T-helper 9 cell (primary cell): ENCODE measurements around the gene SLC10A4.
"Not testable (repeated sequence)": the region's sequence is repeated elsewhere in the genome, so short reads cannot be mapped to it uniquely, and the experiment has no call there.

ENCODE experiments used
- DNase-seq: peaks from one replicate; pipeline ENCODE4 v3.0.0-alpha.2; 2020
- total RNA-seq, 2 donors: gene quantifications; one replicate each; lab custom pipeline; 2026; lab: John Stamatoyannopoulos, UW

Gene SLC10A4, protein sequence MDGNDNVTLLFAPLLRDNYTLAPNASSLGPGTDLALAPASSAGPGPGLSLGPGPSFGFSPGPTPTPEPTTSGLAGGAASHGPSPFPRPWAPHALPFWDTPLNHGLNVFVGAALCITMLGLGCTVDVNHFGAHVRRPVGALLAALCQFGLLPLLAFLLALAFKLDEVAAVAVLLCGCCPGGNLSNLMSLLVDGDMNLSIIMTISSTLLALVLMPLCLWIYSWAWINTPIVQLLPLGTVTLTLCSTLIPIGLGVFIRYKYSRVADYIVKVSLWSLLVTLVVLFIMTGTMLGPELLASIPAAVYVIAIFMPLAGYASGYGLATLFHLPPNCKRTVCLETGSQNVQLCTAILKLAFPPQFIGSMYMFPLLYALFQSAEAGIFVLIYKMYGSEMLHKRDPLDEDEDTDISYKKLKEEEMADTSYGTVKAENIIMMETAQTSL
- 0.14 to 0.48 reads per million in 2 donors for total RNA-seq

DNA sequence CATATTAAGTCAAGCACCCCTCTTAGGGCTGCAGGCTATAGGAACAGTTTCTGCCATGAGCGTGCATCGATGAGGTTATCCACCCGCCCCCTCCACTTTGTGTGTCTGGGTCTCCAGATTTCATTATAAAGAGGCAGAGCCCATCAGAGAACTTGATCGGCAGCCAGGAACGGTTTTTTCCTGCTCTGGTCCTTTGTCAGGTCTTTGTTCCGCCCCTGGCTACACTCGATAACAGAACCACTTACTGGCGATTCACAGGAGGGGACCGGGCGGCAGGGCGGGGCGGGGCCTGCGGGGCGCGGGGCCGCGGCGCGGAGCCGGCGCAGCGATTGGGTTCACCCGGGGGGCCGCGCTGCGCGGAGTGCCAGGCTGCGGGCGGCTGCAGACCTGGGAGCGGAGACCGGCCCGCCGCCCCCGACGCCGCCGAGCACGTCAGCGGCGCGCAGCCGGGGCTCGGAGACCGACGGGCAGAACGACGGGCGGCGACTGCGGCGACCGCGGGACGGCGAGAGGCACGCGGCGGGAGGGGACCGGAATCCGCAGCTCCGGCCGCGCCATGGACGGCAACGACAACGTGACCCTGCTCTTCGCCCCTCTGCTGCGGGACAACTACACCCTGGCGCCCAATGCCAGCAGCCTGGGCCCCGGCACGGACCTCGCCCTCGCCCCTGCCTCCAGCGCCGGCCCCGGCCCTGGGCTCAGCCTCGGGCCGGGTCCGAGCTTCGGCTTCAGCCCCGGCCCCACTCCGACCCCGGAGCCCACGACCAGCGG lies at the start of gene SLC10A4:
Gene SLC10A4 (plus strand): TSS at position 338 of the 771 bp plus-strand sequence. CDS start 219 bp downstream, at position 557.
- no peak for DNase-seq

DNA sequence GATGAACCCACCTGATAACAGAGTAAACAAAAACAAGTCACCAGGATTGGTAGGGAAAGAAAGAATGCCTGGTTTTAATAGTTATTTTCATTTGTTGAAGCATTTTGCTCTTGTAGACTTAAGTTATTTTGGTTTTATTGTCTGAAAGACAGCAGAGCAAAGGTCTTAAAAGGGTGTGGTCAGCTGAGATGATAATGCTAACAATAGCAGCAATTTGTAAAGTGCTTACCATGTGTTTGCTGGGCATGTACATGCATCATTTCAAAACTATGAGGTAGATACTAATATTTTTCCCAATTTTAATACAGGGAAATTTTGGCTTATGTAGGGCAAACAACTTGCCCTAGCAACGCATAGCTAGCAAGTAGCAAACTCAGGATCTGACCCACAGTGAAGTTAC lies 46.8 kb upstream of the SLC10A4 start:
- DNase-seq: no peak

DNA sequence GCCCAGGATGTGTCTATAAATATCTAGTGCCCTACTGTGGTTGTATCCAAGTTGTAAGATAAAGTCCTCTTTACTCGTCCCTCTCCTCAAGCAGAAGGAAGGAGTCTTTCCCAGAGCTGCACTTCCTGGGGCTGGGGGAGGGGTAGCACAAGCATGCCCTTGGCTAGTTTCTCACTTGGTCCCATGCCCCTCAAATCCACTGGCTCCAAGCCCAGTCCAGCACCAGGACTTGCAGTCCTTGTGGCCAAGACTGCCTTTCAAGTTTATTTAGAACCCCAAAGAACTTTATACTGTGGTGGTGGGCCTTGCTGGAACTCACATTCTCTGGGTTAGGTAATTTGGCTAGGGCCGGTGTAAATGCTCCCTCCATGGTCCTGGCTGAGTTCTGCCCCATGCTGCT lies 43.2 kb upstream of the SLC10A4 start:
- DNase-seq: no peak

DNA sequence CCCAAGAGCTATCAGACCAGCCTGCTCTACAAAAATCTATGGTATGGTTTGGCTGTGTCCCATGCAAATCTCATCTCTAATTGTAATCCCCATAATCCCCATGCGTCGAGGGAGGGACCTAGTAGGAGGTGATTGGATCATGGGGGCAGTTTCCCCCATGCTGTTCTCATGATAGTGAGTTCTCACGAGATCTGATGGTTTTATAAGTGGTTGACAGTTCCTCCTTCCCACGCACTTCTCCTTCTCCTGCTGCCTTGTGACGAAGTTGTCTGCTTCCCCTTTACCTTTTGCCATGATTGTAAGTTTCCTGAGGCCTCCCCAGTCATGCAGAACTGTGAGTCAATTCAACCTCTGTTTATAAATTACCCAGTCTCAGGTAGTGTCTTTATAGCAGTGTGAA lies 42.2 kb upstream of the SLC10A4 start:
- DNase-seq: not testable (repeated sequence)

DNA sequence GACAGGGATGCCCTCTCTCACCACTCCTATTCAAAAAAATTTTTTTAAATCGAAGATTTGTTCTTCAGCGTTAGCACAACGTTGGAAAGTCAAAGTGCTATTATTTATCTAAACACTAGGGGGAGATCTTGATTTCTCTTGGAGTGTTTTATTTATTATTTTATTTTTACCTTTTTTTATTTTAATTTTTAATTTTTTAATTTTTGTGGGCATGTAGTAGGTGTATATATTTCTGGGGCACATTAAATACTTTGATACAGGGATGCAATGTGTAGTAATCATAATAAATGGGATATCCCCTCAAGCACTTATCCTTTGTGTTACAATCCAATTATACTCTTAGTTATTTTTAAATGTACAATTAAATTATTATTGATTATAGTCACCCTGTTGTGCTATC lies 37.4 kb upstream of the SLC10A4 start:
- DNase-seq: no peak

DNA sequence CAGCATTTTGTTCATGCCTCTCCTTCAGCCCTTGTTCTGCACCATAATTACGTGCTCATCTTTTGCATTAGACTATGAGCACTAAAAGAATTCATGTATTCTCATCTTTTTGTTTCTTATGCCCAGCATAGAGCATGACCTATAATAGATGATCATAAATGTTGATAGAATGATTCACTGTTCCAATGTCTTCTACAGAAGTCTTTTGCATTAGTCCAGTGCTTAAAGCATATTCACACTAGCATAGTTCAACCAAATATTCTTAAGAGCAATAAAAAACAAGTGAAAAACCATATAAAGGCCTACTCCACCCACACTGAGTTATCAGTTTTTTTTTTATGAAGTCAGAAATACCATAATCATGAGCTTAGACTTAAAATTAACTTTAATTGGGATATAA lies 36.5 kb upstream of the SLC10A4 start:
- no peak for DNase-seq

DNA sequence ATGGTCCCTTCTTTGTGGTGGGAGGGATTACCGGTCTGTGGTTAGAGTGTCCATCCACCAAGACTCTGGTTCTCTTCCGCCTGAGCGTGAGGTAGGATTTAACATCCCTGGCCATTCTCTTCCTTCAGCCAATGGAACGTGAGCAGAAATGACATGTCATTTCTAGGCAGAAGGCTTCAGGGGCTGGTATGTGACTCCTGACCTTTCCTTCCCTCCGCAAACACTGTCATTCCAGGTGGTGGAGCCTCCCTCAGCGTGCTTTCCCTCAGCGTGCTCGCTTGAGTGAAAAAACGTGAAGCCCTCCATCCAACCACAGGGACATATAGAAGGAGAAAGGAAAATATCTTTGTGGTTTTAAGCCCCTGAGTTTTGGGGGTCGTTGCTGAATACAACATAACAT lies 34.0 kb upstream of the SLC10A4 start:
- DNase-seq: no peak

DNA sequence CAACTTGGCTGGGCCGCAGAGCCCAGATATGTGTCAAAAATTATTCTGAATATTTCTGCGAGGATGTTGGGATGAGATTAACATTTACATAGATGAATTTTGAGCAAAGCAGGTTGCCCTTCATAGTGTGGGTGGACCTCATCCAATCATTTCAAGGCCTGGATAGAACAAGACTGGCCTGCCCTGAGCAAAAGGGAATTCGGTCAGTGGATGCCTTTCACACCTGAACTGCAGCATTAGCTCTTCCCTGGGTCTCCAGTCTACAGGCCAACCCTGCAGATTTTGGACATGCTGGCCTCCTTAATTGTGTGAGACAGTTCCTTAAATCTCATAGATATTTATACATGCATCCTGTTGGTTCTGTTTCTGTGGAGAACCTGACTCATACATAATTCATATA lies 32.4 kb upstream of the SLC10A4 start:
- no peak for DNase-seq

DNA sequence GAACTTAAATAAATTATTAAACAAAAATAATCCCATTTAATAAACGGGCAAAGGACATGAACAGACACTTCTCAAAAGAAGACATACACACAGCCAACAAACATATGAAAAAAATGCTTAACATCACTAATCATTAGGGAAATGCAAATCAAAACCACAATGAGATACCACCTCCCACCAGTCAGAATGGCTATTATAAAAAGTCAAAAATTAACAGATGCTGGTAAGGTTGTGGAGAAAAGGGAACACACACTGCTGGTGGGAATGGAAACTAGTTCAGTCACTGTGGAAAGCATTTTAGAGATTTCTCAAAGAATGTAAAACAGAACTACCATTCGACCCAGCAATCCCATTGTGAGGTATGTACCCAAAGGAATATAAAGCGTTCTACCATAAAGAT lies 31.5 kb upstream of the SLC10A4 start:
- DNase-seq: not testable (repeated sequence)

DNA sequence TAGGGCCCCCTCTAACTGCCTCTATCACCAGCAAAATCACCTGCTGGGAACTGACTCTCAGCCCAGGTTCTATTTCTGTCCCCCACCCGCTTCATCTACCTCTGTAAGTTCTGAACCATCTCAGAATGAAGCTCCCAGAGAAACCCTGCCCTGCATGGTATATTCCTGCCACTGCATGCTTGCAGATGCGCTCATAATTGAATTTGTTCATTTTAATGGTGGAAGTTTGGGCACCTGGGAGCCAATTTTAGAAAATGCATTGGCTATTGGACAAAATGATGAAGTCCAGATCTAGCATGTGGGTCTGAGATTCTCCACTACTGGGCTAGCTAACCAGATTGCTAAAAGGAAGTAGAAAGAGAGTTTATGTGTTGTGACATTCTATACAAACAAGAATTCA lies 28.6 kb upstream of the SLC10A4 start:
- no peak for DNase-seq

DNA sequence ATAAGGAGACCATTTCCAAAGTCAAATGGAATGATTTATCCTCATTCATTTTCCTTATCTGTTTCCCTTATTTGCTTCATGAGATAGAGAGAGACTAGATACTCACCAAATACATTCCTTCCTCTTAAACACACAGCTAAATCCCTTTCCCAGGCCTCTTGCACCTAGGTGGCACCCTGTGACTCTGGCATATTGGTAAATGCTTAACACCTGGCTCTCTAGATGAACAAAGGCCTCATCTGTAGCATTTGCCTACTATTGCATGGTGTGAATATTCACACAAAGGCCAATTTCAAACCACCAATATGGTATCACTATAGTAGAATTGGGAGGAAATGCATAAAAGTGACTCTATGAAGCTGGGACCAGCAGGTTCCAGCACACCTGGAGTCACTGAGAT lies 22.1 kb upstream of the SLC10A4 start:
- no peak for DNase-seq

DNA sequence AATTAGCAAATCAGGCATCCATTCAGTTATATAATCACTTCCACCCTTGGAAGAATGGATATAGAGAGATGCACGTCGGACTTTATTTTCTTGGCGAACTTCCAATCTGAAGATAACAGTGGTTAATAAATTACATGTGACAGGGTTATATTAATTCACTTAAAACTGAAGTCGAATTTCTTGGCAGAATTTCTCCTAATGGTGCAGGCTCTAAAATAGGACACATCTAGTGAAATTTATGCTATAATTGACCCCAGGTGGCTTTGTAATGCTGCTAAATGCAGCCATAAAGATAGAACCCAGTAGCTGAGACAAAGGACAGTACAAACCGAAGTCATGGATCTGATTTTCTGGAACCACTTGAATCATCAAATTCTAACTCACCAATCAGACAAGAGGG lies 20.8 kb upstream of the SLC10A4 start:
- DNase-seq: no peak

DNA sequence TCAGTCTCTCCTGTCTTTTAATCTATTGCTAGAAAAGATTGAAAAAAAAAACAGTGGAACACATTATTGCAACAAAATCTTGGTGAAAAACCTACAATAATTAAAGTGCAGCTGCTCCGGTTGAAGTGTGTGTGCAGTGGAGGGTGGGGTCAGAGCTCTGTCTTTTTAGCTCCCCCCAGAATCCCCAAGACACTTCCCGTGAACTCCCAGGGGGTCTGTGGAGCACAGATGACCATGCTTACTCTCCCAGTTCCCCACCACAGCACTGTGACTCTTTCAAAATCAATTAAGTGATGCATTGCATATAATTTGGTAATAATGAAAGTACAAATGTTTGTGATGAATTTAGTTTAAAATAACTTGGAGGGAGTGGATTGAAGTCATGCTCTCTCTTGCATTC lies 15.7 kb upstream of the SLC10A4 start:
- no peak for DNase-seq

DNA sequence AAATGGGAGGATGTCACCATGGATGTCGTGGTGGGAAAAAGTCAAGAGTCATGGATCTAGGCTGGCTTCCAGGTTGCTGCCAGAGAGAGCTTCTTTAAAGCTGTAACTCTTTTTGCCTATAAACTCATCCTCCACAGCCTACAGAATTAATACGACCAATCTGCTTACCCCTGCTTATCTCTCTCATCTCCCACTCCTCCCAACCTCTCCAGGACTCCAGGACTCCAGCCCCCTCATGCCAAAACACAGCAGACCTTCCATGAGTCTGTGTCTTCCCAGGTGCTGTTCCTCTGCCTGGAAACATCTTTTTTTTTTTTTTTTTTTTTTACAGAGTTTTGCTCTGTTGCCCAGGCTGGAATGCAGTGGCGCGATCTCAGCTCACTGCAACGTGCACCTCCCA lies 15.3 kb upstream of the SLC10A4 start:
- DNase-seq: no peak

DNA sequence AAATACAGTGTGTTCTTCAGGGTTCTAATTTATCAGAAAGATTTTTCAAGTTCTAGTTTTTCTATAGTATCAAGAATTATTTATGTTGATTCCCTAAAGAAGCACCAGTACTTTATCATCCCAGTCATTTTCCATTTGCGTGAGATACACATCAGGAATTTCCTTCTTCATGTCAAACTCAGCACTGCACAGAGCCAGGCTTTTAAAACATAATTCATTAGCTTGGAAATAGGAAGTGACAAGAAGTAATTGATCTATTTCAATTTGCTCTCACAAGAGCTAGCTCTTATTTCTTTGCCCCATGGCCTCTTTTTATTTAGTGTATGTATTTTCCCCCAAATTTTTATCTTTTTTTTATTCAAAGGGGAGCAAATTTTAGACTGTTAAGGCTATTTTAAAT lies 13.0 kb upstream of the SLC10A4 start:
- no peak for DNase-seq

DNA sequence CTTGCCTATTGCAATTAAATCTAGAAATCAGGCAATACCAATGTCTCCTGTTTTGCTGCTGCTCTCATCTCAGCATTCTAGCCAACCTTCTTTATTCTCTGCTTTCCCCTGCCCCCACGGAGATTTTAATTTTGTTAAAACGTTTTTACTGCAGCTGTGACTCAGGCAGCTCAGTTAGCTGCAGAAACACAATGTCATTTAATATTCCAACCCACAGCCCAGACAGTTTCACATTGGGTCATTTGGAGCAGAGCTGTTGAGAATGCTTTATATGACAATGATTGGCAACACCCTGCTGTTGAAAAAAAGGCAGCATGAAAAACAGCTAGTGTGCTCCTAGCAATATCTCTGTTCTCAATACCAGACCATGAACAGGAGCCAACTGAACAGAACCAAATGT lies 12.6 kb upstream of the SLC10A4 start:
- DNase-seq: no peak

DNA sequence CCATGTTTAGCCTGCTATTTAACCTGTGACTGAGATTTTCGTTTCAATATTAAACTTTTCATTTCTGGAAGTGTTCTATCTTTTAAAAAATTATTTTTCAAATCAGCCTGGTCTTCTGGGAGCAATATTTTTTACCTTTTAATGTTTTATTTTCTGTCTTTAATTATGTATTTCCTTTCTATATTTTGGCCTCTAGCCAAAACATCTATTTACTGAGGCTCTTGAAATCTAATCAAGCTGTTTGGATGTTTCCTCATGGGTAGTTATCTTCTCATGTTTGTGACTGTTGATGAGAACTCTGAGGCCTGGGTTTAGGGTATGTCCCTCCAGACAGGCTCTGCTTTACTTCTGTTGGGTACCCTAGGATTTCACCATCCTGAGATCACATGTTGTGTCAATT lies 10.3 kb upstream of the SLC10A4 start:
- no peak for DNase-seq

DNA sequence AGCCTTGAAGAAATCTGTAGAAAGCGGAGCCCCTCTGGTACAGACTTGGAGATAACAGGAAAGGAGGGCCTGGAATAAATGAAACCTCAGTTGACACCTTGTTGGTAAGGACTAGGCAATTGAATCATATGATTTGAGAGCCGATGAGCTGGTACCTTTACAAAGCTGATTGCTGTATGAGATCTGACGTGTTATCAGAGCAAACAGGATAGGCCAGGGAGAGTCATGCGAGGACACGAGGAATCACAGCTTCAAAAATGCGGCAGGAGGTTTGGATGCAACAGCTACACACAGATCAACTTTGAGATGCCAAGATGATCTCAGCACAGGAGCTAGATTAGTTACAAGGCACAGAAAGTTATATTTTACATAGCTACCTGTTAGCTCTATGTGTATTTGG lies 7.4 kb upstream of the SLC10A4 start:
- no peak for DNase-seq

DNA sequence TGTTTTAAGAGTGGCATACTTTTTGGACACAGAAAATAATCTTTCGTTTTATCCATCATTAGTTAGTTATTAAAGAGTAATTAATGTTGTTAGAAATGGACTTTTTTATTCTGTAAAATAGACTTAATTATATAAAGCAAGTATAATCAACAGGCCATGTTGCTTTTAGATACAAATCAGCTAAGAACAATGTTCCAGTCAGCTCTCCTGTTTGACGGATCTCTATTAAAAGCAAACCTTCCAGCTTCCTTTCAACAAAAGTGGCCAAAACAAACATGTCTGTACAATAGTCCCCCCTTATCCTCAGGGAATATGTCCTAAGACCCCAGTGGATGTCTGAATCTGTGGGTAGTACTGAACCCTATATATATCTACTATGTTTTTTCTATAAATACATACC lies 4.9 kb upstream of the SLC10A4 start:
- DNase-seq: no peak

DNA sequence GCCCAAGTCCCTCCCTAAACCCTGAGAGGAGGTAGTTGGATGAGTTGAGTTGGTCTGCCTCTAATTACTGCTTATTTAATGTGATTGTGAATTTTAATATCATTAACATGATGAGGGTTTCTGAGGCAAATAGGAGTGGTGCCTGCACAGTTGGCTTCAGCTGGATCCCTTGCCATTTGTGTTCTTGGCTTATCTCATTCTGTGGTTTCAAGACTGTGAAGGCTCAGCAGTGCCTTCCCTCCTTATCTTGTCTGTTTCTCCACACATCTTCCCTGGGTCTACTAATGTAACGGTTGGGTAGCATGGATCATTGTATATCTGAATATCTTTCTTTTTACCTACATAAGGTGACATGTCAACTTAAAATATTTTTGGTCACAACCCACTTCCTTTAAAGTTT lies 1.6 kb upstream of the SLC10A4 start:
- DNase-seq: no peak

DNA sequence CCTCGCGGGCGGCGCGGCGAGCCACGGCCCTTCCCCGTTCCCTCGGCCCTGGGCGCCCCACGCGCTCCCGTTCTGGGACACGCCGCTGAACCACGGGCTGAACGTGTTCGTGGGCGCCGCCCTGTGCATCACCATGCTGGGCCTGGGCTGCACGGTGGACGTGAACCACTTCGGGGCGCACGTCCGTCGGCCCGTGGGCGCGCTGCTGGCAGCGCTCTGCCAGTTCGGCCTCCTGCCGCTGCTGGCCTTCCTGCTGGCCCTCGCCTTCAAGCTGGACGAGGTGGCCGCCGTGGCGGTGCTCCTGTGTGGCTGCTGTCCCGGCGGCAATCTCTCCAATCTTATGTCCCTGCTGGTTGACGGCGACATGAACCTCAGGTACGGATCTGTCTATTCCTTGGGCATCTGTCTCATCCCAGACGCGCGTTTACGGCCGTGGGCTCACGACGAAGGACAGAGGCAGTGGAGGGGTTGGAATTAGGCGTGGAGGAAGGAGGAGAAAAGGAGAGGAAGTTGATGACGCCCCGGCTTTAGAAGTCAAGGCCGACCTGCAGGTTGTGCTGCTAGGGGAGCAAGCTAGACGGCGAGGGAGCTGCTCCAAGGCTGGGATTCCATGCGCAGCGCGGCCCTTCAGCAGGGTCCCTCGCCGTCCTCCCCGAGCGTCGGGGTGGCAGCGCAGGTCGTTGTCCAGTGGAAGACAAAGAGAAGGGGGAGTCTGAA lies 792 bp downstream of the SLC10A4 start:
- no peak for DNase-seq

DNA sequence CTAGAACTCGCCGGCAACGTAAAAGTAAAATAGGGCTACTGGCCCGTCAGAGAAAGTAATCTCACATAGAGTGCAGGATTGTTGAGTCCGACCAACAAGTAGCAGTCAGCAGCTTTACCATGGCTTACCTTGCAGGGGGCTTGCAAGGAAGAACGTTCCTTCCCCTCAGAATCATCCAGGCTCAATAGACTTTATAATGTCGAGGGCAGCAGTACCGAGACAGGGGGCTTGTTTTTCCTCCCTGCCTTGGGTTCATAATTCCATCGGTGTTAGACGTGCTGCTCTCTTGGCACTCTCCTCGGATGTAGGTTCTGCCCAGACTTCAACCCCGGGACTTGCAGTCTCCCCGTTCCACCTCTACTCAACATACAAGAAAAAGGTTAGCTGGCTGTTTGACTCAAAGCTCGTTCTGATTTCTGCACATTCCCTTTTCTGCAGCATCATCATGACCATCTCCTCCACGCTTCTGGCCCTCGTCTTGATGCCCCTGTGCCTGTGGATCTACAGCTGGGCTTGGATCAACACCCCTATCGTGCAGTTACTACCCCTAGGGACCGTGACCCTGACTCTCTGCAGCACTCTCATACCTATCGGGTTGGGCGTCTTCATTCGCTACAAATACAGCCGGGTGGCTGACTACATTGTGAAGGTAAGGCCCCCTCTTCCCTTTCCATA lies 1.5 kb downstream of the SLC10A4 start:
- no peak for DNase-seq

DNA sequence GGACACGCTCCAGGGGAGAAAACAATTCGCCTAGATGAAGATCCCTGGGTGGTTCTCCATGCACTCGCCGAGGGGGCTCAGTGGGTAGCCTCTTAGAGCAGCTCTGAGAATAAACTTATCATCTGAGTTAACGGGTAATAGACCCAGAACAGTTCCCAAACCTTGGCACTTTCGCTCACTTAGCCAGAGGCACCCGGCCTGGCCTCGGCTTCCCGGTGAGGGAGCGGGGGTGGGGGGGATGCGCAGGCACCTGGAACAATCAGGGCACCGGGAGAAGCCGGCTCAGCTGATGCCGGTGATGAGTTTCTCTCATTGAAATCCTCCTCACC lies 6.5 kb downstream of the SLC10A4 start:
- DNase-seq: no peak
